DMS 273 (cell line): Measurements from ENCODE around the gene RAD51B.
A peak's percentile ranks its signal among the peaks of the same experiment; 100 is the strongest.
"Not testable (repeated sequence)": the region's sequence is repeated elsewhere in the genome, so short reads cannot be mapped to it uniquely, and the experiment has no call there.

ENCODE experiments used
- DNase-seq: peaks from one replicate; lab custom pipeline; 2025; ENCODE audit not compliant: unreplicated experiment; lab: John Stamatoyannopoulos, UW

The RAD51B gene

DNA sequence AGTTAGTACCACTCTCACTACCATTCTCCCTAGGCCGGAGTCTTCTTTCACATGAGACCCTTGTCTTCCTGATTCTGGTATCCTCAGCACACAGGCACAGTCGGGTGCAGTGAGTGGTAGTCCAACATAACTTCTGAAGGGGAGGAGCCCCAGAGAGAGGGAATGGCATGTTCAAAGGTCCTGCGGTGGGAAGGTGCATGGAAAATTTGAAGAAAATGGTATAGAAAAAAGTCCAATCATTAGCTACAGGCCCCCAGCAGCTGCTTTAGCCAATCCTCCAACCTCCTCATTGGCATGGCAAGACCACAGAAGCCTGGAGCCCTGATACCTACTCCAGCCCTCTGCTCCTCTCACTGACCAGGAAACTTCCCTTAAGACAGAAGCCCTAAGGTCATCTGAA is 876.7 kb downstream of the RAD51B start:
- DNase-seq, result no peak

DNA sequence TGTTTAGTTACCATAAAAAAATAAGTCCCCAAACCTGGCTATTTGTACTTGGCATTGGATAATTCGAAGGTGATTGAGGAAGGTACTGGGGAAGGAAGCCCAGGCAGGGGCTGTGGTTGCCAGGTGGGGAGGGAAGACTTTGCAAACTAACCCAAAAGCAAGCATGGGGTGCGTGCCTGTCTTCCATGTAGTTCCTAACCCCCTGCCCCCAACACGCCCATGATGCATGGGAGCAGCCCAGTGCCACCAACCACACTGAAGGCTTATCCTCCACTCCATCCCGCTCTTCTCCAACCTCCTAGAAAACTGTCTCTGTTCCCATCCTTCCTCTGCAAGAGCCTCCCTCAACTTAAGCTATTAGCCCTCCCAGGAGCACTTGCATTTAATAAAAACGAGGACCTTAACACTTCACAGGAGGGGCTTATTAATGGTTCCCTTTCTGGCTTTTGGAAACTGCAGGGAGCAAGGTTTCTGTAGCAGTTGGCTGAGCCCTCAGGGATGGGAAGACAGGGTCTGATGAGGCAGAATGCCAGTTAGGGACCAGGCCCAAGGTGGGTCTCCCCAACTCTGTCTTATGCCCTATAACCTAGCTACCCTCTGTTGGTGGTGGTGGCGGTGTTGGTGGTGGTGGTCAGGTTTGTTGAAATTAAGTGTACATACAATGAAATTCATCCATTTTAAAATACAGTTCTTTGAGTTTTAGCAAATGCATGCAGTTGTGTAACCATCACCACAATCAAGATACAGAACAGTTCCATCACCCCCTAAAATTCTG is 877.3 kb downstream of the RAD51B start:
- DNase-seq, result no peak

DNA sequence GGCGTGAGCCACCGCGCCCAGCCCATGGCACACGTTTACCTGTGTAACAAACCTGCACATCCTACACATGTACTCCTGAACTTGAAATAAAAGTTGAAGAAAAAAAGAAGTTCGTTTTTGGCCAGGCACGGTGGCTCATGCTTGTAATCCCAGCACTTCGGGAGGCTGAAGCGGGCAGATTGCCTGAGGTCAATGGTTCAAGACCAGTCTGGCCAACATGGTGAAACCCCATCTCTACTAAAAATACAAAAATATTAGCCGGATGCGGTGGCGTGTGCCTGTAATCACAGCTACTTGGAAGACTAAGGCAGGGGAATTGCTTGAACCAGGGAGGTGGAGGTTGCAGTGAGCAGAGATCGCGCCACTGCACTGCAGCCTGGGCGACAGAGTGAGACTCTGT is 879.2 kb downstream of the RAD51B start:
- DNase-seq, result not testable (repeated sequence)

GRCh38 chr14:68701001-68701741 is 881.6 kb downstream of the RAD51B start:
- DNase-seq, result no peak

- DNase-seq, result no peak
These were observed 882.6 kb downstream of the RAD51B start for GRCh38 chr14:68702135-68702534.

GRCh38 chr14:68702578-68702977 is 883.0 kb downstream of the RAD51B start:
- no peak for DNase-seq

- no peak for DNase-seq
These were observed 883.5 kb downstream of the RAD51B start for GRCh38 chr14:68703093-68703492.

DNA sequence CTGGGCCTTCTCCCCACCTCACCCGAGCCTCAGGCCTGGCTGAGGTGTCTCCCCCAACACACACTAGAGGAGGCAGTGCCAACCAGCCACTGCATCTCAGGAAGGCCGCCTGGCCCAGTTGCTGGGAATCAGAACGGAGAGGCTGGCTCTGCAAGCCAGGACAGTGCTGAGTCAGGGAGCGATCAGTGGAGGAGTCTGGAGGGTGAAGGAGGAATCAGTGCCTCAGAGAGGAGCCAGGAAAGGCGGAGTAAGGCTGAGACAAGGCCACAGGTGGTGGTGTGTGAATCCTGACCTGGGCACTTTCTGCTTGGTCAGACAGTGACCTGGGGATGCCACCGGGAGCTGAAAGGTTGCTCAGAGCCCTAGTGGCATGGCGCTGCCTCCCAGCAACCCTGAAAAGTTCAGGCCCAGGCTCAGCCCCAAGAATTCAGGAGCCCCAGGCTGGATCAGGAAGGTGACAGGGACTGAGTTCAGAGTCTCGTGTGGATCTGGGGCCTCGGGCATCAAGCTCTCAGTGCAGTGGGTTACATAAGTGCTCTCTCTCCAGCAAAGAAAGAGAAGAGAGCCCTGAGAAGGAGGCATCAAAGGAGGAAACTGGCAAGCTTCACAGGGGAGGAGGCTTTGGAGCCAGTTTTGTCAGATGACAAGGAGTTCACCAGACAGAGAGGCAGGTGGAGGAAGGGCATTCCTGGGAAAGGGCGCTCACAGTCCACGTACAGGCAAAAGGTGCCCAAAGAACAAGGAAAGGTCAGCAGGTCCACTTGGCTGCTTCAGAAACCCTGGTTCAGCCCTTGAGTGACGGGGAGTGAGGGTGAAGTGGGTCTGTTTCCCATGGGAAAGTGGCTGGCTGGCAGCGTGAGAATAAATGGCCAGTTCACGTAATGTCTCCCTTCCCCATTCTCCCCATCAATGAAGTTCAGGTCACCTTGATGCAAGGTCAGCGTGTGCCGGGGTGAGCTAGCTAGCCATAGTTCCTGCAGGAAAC is 885.4 kb downstream of the RAD51B start:
- DNase-seq, result no peak

DNA sequence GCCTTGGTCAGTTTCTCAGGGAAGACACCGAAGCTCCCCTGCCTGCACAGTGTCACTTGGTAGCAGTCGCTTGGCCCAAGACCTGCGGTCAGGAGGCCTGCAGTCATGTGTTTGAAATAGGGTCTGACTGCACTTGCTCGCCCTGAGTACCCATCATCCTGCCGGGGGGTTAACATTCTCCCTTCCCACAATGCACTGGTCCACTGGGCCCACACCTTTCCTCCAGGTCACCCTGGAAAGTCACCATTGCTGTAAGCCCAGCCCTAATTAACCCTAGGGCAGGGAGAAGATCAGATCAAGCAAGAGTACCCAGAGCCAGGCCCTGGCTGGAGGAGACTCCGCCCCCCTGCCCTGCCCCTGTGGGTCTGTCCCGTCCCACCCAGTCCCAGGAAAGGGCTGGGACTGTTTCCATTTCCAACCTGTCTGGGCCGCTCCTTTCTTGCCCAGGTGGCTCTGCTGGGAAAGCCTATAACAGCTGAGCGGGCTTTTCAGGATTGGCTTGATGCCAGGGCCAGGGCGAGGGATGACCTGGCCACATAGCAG is 886.2 kb downstream of the RAD51B start:
- no peak for DNase-seq

GRCh38 chr14:68707482-68707881 is 887.9 kb downstream of the RAD51B start:
- no peak for DNase-seq

DNA sequence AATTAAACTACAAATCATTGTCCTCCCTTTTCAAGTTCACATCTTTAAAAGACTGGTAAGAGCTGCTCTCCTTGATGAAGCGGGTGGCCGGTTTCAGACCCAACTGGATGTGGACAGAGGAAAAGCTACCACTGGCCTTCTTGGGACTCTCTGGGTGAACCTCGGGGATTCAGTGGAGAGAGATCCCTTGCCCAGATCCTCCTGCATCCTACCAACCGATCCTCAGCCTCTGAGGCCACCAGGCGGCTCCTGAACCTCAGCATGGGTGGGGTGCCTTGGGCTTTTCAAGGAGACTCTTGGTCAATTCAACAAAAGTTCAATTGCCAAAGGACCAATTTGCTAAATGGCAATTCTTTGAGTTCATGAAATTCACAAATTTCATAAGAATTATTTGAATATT is 888.8 kb downstream of the RAD51B start:
- no peak for DNase-seq

- DNase-seq, result no peak
These were observed 889.4 kb downstream of the RAD51B start for GRCh38 chr14:68709007-68709406.

DNA sequence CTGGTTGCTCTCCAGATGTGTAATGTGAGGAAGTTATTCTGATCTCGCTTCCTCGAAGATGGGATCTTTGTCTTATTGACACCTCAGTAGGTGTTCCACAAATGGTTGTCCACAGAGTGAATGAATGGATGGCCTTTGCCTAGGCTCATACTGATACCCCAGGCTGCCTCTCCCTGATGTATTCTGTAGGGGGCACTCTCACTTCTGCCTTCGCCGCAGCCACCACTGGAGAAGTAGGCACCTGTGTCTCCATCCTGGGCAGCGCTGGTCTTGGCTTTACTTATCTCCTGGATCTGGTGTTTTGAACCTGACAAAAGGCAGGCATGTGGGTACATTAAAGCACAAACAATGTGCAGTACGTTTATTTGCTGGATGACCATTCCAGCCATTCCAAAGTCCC is 891.2 kb downstream of the RAD51B start:
- DNase-seq, result no peak

GRCh38 chr14:68711561-68712309 is 892.2 kb downstream of the RAD51B start:
- peak; percentile 10 for DNase-seq

DNA sequence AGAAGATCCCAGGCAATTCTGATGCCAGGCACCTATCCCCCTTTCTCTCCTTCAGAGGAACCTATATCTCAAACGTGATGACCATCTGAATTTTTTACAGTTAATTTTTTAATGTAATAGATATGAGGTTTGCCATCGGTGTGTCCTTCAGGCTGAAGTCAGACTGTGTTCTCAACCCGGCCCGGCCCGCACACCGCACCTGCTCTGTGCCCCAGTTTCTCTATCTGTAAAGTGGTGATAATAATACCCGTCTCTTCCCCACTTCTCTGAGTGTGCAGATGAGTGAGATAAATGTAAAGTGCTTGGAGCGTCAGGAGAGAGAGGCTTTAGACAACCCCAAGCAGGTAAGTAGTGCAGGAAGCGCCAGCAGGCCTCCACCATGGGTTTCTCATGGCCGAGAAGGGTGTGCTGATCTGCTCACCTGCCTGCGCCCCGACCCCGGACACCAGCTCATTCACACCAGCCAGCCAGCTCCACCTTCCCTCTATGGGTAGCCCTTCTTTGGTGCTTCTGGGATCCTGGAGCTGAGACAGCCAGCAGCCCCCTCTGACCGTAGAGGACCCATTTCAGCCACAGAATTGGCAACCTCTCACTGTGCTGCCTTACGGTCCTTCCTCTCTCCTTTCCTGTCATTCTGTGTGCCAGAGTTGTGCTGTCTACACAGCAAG is 893.3 kb downstream of the RAD51B start:
- no peak for DNase-seq

GRCh38 chr14:68713782-68714181 is 894.2 kb downstream of the RAD51B start:
- DNase-seq, result no peak

GRCh38 chr14:68714991-68715924 is 895.7 kb downstream of the RAD51B start:
- no peak for DNase-seq

GRCh38 chr14:68716698-68717097 is 897.1 kb downstream of the RAD51B start:
- no peak for DNase-seq
